BE2C (cell line): ENCODE data around the gene BICD1.

ENCODE experiments used
- DNase-seq: peaks from one replicate; pipeline ENCODE4 v3.0.0-alpha.2; 2020
- H3K27me3 ChIP-seq: fragments of 250-450 bp; sonication (Bioruptor Pico); 2 replicates; pipeline ENCODE4 v1.5.1; 2020; ENCODE audit warnings: mild to moderate bottlenecking
- H3K36me3 ChIP-seq: fragments of 250-450 bp; sonication (Bioruptor Pico); 2 replicates; pipeline ENCODE4 v1.5.1; 2020; ENCODE audit warnings: mild to moderate bottlenecking
- H3K4me1 ChIP-seq: fragments of 250-450 bp; sonication (Bioruptor Pico); 2 replicates; pipeline ENCODE4 v1.5.1; 2020
- H3K4me3 ChIP-seq: 2 replicates; pipeline ENCODE4 v1.5.1; 2011; ENCODE audit warnings: low read depth, low read length
- H3K9me3 ChIP-seq: fragments of 250-450 bp; sonication (Bioruptor Pico); 2 replicates; pipeline ENCODE4 v1.5.1; 2020
- TF ChIP-seq, protein P1 (sequence below): IDR thresholded peaks from 2 replicates; pipeline ENCODE4 v1.5.1; 2012; ENCODE audit warnings: mild to moderate bottlenecking, low read depth, low read length

Gene BICD1

DNA sequence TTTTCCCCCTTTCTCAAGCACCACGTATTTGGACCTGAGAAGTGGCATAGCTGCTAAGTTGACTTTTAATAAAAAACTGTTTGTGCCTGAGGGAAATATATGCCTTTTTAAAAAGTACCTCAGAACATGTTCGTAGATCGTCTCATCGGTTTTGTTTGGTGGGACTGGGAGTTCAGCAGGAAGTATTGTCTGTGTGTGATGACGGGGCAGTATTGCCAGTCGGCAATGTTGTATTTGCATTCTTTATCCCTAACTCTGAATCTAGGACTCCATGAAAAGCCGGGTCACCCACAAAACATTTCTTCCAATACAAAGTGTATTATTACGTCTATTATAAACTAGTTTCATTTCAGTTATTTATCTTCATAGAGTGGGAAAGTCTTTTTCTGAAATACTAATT, 273.0 kb downstream of the BICD1 start:
- Histone ChIP-seq H3K36me3 (no peaks in the 10 kb centered on the region; the same call in 1 of the 2 replicates), H3K9me3 (no peaks in the 10 kb centered on the region), H3K4me1 (no peaks in the 10 kb centered on the region), H3K27me3 (peaks cover 6% of the 10 kb centered on the region), H3K4me3 (no peak overlapping the region)
- TF ChIP-seq, protein P1, sequence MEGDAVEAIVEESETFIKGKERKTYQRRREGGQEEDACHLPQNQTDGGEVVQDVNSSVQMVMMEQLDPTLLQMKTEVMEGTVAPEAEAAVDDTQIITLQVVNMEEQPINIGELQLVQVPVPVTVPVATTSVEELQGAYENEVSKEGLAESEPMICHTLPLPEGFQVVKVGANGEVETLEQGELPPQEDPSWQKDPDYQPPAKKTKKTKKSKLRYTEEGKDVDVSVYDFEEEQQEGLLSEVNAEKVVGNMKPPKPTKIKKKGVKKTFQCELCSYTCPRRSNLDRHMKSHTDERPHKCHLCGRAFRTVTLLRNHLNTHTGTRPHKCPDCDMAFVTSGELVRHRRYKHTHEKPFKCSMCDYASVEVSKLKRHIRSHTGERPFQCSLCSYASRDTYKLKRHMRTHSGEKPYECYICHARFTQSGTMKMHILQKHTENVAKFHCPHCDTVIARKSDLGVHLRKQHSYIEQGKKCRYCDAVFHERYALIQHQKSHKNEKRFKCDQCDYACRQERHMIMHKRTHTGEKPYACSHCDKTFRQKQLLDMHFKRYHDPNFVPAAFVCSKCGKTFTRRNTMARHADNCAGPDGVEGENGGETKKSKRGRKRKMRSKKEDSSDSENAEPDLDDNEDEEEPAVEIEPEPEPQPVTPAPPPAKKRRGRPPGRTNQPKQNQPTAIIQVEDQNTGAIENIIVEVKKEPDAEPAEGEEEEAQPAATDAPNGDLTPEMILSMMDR: no peak
- no peak for DNase-seq

DNA sequence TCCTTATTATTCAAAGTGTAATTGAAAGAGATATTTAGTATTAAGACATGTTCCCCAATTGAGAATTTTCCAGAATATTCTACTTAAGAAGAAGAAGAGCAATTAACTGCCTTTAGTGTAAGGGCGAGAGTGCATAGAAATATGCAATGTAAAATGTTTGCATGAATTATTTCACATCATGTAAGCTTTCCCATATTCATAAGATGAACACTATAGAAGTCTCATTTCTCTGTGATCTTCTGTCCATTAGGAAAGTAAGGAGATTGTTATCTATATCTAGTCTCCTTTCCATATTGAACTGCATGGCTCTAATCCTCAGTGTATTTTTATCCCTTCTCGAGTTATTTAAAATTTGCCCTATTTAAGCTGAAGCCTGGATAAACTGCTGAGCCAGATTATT, 275.6 kb downstream of the BICD1 start:
- no peaks in the 10 kb centered on the region for H3K4me1 ChIP-seq
- H3K36me3 ChIP-seq: no peaks in the 10 kb centered on the region; the same call in 1 of the 2 replicates
- no peak overlapping the region for H3K4me3 ChIP-seq
- no peaks in the 10 kb centered on the region for H3K9me3 ChIP-seq
- no peak for DNase-seq
- TF ChIP-seq, protein P1: no peak
- H3K27me3 ChIP-seq: peaks cover 11% of the 10 kb centered on the region

DNA sequence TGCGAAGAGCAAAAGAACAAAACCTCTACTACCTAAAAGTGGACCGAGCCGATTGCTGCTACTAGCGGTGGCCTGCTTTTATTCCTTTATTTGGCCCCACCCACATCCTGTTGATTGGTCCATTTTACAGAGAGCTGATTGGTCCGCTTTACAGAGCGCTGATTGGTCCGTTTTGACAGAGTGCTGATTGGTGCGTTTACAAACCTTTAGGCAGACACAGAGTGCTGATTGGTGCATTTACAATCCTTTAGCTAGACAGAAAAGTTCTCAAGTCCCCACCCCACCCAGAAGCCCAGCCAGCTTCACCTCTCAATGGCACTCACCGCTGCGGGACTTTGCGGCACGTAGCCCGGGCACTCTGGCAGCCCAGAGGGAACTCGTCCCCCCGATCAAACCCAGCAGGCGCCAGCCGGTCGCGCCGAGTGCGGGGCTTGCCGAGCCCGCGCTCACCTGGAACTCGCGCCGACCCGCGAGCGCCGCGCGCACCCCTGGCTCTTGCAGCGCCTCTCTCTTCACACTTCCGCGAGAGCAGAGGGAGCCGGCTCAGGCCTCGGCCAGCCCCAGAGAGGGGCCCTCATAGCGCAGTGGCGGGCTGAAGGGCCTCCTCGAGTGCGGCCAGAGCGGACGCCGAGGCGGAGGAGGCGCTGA, 284.0 kb downstream of the BICD1 start:
- Histone ChIP-seq H3K36me3 (no peaks in the 10 kb centered on the region), H3K4me1 (no peaks in the 10 kb centered on the region), H3K9me3 (no peaks in the 10 kb centered on the region; the same call in none of the 2 replicates), H3K27me3 (peaks cover 24% of the 10 kb centered on the region), H3K4me3 (no peak overlapping the region)
- DNase-seq: no peak
- TF ChIP-seq, protein P1: no peak

- peaks cover 18% of the 10 kb centered on the region for H3K27me3 ChIP-seq
- H3K4me1 ChIP-seq: no peaks in the 10 kb centered on the region
- no peak for DNase-seq
- no peaks in the 10 kb centered on the region; the same call in none of the 2 replicates for H3K9me3 ChIP-seq
- no peak overlapping the region for H3K4me3 ChIP-seq
- TF ChIP-seq, protein P1: no peak
- no peaks in the 10 kb centered on the region for H3K36me3 ChIP-seq
Observed at GRCh38 chr12:32395026-32395425, 288.4 kb downstream of the BICD1 start.

GRCh38 chr12:32397696-32398095, 291.0 kb downstream of the BICD1 start:
- TF ChIP-seq, protein P1: no peak
- peaks cover 31% of the 10 kb centered on the region for H3K27me3 ChIP-seq
- DNase-seq: no peak
- no peak overlapping the region for H3K4me3 ChIP-seq
- H3K36me3 ChIP-seq: no peaks in the 10 kb centered on the region
- no peaks in the 10 kb centered on the region for H3K9me3 ChIP-seq
- H3K4me1 ChIP-seq: no peaks in the 10 kb centered on the region

- peaks cover 31% of the 10 kb centered on the region for H3K27me3 ChIP-seq
Observed at GRCh38 chr12:32398181-32398580, 291.5 kb downstream of the BICD1 start.

More at GRCh38 chr12:32398181-32398580, 291.5 kb downstream of the BICD1 start:
- TF ChIP-seq, protein P1: no peak
- Histone ChIP-seq H3K4me1 (no peaks in the 10 kb centered on the region), H3K4me3 (no peak overlapping the region), H3K9me3 (no peaks in the 10 kb centered on the region), H3K36me3 (no peaks in the 10 kb centered on the region)
- DNase-seq: no peak
